ENCODE measurements around the gene SARS2.

Gene SARS2

GRCh38 chr19:38867171-38867780 is 63.3 kb downstream of the SARS2 start:
- FAIRE-seq (no peak), DNase-seq (ENCODE audit: low spot score) (no peak)
